ENCODE data around the gene CNEP1R1.

GRCh38 chr16:50036426-50036825, 11.4 kb downstream of the CNEP1R1 start:
- TF ChIP-seq JUNB (IDR thresholded peaks at IDR 0.05; ENCODE audit: unreplicated experiment) (no peak), EZH2 (IDR thresholded peaks at IDR 0.05; ENCODE audit: low read depth, unreplicated experiment) (no peak), POLR2AphosphoS5 (IDR thresholded peaks at IDR 0.05; ENCODE audit: low read depth) (no peak), CTCF (conservative IDR thresholded peaks at IDR 0.05; ENCODE audit: low read depth in 2 of 2) (no peak), CREB1 (CRISPR knock-in tag; IDR thresholded peaks at IDR 0.05; ENCODE audit: low read depth) (no peak), ZNF114 (CRISPR knock-in tag; IDR thresholded peaks at IDR 0.05) (no peak), ZNF331 (CRISPR knock-in tag; IDR thresholded peaks at IDR 0.05; ENCODE audit: low read depth) (no peak), EZH2phosphoT487 (IDR thresholded peaks at IDR 0.05; ENCODE audit: unreplicated experiment) (no peak)
- TF ChIP-seq, protein P1, sequence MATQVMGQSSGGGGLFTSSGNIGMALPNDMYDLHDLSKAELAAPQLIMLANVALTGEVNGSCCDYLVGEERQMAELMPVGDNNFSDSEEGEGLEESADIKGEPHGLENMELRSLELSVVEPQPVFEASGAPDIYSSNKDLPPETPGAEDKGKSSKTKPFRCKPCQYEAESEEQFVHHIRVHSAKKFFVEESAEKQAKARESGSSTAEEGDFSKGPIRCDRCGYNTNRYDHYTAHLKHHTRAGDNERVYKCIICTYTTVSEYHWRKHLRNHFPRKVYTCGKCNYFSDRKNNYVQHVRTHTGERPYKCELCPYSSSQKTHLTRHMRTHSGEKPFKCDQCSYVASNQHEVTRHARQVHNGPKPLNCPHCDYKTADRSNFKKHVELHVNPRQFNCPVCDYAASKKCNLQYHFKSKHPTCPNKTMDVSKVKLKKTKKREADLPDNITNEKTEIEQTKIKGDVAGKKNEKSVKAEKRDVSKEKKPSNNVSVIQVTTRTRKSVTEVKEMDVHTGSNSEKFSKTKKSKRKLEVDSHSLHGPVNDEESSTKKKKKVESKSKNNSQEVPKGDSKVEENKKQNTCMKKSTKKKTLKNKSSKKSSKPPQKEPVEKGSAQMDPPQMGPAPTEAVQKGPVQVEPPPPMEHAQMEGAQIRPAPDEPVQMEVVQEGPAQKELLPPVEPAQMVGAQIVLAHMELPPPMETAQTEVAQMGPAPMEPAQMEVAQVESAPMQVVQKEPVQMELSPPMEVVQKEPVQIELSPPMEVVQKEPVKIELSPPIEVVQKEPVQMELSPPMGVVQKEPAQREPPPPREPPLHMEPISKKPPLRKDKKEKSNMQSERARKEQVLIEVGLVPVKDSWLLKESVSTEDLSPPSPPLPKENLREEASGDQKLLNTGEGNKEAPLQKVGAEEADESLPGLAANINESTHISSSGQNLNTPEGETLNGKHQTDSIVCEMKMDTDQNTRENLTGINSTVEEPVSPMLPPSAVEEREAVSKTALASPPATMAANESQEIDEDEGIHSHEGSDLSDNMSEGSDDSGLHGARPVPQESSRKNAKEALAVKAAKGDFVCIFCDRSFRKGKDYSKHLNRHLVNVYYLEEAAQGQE (IDR thresholded peaks at IDR 0.05; ENCODE audit: unreplicated experiment): no peak
